Calu3 (cell line): ENCODE results near the gene WDR93. TPM values are rescaled to one million over a fixed set of nuclear protein-coding genes. Genes with fewer than 3 reads are reported as not detected.
"Not testable (repeated sequence)": the region's sequence is repeated elsewhere in the genome, so short reads cannot be mapped to it uniquely, and the experiment has no call there.

Experiments used
- BruUV-seq: library from RNA; stranded (reverse); fragments of 400-500 nt; replicated peaks from 2 replicates; lab custom pipeline; 2021; lab: Mats Ljungman, UMichigan
- CTCF ChIA-PET: fragments of 300-600 bp; sonication (Branson Sonifier 250); formaldehyde crosslinking; loops from one replicate; lab custom pipeline; 2022; ENCODE audit warnings: antibody characterized with exemption; lab: Charles Lee
- DNase-seq: peaks from one replicate; pipeline ENCODE4 v3.0.0; 2022
- H3K27ac Mint-ChIP-seq: one replicate; pipeline ENCODE4 v1.8.0; 2022; ENCODE audit warnings: mixed read lengths; ENCODE audit not compliant: unreplicated experiment
- H3K27me3 Mint-ChIP-seq: one replicate; pipeline ENCODE4 v1.8.0; 2022; ENCODE audit warnings: mixed read lengths; ENCODE audit not compliant: unreplicated experiment
- H3K36me3 Mint-ChIP-seq: one replicate; pipeline ENCODE4 v1.8.0; 2022; ENCODE audit warnings: mild to moderate bottlenecking, moderate library complexity, mixed read lengths; ENCODE audit not compliant: insufficient read depth, unreplicated experiment
- H3K4me1 Mint-ChIP-seq: one replicate; pipeline ENCODE4 v1.8.0; 2022; ENCODE audit warnings: mild to moderate bottlenecking, low read depth, mixed read lengths; ENCODE audit not compliant: unreplicated experiment
- H3K4me3 Mint-ChIP-seq: one replicate; pipeline ENCODE4 v1.8.0; 2022; ENCODE audit warnings: mild to moderate bottlenecking, low read depth, moderate library complexity, mixed read lengths; ENCODE audit not compliant: unreplicated experiment
- H3K9me3 Mint-ChIP-seq: one replicate; pipeline ENCODE4 v1.8.0; 2022; ENCODE audit warnings: low read depth, mixed read lengths; ENCODE audit not compliant: unreplicated experiment
- intact Hi-C: fragments of 100-400 bp; cut with micrococcal nuclease; formaldehyde crosslinking; loops from one replicate; pipeline ENCODE4 v1.10.0; 2022; ENCODE audit not compliant: unreplicated experiment
- total RNA-seq: library from RNA; stranded (reverse); gene quantifications from 2 replicates; pipeline ENCODE4 v1.2.3, GENCODE V29; 2022
- TF ChIP-seq, protein P1 (sequence below): fragments of 200-600 bp; IDR thresholded peaks from one replicate; pipeline ENCODE4 v1.8.0; 2022; ENCODE audit warnings: antibody characterized with exemption; ENCODE audit not compliant: unreplicated experiment

WDR93 gene
- total RNA-seq, 1 experiment from 2014 or later, result not detected

GRCh38 chr15:89785774-89786140 is 95.1 kb downstream of the WDR93 start:
- Mint-ChIP-seq H3K27me3 (no peaks in the 10 kb centered on the region), H3K4me1 (peaks cover 46% of the 10 kb centered on the region), H3K4me3 (peak overlapping the region; percentile 26), H3K9me3 (no peaks in the 10 kb centered on the region), H3K36me3 (peaks cover 12% of the 10 kb centered on the region), H3K27ac (peak overlapping the region; percentile 88)
- no TSS peak for BruUV-seq
- CTCF ChIA-PET, result interaction anchor here (0.6 to 1.0 kb wide), 2 partner anchors 35 to 37 kb away, joined by 3 to 4 read pairs; partner anchors contain the start of gene MESP1
- DNase-seq, result no peak
- TF ChIP-seq, protein P1, sequence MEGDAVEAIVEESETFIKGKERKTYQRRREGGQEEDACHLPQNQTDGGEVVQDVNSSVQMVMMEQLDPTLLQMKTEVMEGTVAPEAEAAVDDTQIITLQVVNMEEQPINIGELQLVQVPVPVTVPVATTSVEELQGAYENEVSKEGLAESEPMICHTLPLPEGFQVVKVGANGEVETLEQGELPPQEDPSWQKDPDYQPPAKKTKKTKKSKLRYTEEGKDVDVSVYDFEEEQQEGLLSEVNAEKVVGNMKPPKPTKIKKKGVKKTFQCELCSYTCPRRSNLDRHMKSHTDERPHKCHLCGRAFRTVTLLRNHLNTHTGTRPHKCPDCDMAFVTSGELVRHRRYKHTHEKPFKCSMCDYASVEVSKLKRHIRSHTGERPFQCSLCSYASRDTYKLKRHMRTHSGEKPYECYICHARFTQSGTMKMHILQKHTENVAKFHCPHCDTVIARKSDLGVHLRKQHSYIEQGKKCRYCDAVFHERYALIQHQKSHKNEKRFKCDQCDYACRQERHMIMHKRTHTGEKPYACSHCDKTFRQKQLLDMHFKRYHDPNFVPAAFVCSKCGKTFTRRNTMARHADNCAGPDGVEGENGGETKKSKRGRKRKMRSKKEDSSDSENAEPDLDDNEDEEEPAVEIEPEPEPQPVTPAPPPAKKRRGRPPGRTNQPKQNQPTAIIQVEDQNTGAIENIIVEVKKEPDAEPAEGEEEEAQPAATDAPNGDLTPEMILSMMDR, result no peak
- intact Hi-C loops, result loop anchor here (5.0 kb wide), 1 partner anchor 62 kb away; no protein-coding TSS in a partner anchor

DNA sequence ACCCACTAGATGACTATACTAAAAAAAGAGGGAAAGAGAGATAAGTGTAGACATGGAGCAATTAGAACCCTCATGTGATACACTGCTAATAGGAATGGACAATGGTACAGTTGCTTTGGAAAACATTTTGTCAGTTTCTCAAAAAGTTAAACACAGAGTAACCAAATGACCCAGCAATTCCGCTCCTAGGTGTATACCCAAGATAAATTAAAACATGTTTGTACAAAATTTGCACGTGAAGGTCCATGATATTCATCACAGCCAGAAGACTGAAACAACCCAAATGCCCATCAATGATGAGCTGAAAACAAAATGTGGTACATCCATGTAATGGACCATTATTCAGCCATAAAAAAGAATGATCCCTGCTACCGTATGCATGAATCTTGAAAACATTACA is 97.3 kb downstream of the WDR93 start:
- Mint-ChIP-seq H3K27ac (no peak overlapping the region), H3K4me1 (peaks cover 29% of the 10 kb centered on the region), H3K4me3 (no peak overlapping the region), H3K27me3 (no peaks in the 10 kb centered on the region), H3K9me3 (no peaks in the 10 kb centered on the region), H3K36me3 (peaks cover 12% of the 10 kb centered on the region)
- intact Hi-C loops, result loop anchor here (5.0 kb wide), 1 partner anchor 59 kb away; no protein-coding TSS in a partner anchor
- CTCF ChIA-PET, result no interaction called here
- TF ChIP-seq, protein P1, result no peak
- DNase-seq, result no peak
- no TSS peak for BruUV-seq

DNA sequence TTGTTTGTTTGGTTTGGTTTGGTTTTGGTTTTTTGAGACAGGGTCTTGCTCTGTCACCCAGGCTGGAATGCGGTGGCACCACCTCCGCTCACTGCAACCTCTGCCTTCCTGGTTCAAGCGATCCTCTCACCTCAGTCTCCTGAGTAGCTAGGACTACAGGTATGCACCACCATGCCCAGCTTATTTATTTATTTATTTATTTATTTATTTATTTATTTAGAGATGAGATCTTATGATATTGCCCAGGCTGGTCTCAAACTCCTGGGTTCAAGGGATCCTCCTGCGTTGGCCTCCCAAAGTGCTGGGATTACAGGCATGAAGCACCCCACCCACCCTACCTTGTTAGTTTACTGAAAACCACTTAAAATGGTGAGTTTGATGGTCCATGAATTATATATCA is 98.0 kb downstream of the WDR93 start:
- CTCF ChIA-PET, H3K27ac Mint-ChIP-seq, DNase-seq, H3K9me3 Mint-ChIP-seq, BruUV-seq, H3K27me3 Mint-ChIP-seq, H3K4me3 Mint-ChIP-seq: not testable (repeated sequence)
- H3K36me3 Mint-ChIP-seq, result peaks cover 12% of the 10 kb centered on the region
- intact Hi-C loops, result loop anchor here (5.0 kb wide), 1 partner anchor 59 kb away; no protein-coding TSS in a partner anchor
- H3K4me1 Mint-ChIP-seq, result peaks cover 24% of the 10 kb centered on the region

GRCh38 chr15:89790206-89790605 is 99.6 kb downstream of the WDR93 start:
- intact Hi-C loops, result no loop called here
- CTCF ChIA-PET, result interaction anchor here (0.6 kb wide), 1 partner anchor 1522 kb away, joined by 3 read pairs; no protein-coding TSS in a partner anchor
- Mint-ChIP-seq H3K27me3 (no peaks in the 10 kb centered on the region), H3K27ac (no peak overlapping the region), H3K4me3 (no peak overlapping the region), H3K9me3 (no peaks in the 10 kb centered on the region), H3K36me3 (peaks cover 11% of the 10 kb centered on the region), H3K4me1 (peaks cover 16% of the 10 kb centered on the region)
- TF ChIP-seq, protein P1, result no peak
- DNase-seq, result no peak
- no TSS peak for BruUV-seq

DNA sequence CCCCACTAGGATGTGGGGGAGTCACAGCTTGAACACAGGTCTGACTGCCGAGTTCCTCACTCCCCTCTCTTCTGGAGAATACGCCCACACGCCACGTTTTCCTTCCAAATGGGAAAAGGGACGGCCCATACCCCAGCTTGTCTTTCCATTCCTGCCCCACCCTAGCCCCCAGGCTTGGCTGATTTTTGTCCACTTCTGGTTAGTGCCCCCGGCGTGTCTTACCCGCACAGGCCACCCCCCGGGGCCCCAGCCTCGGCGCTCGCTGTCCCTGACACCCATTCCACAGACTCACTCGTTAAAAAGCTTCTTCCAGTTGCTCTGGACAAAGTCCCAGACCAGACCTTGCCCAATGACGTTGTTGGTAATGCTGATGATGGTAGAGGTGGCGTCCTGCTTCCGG is 100.0 kb downstream of the WDR93 start:
- DNase-seq, result no peak
- BruUV-seq, result no TSS peak

More for the DNA sequence above, 100.0 kb downstream of the WDR93 start:
- H3K9me3 Mint-ChIP-seq, result no peaks in the 10 kb centered on the region
- CTCF ChIA-PET, result interaction anchor here (0.6 kb wide), 1 partner anchor 1523 kb away, joined by 3 read pairs; no protein-coding TSS in a partner anchor
- peaks cover 6% of the 10 kb centered on the region for H3K36me3 Mint-ChIP-seq
- H3K4me3 Mint-ChIP-seq, result no peak overlapping the region
- H3K27ac Mint-ChIP-seq, result no peak overlapping the region
- H3K4me1 Mint-ChIP-seq, result peaks cover 15% of the 10 kb centered on the region
- H3K27me3 Mint-ChIP-seq, result no peaks in the 10 kb centered on the region
- intact Hi-C loops, result no loop called here
- TF ChIP-seq, protein P1, result no peak
